ENCODE results near the gene DNAJB8. TPM values are rescaled to one million over a fixed set of nuclear protein-coding genes. Genes with fewer than 3 reads are reported as not detected.

The DNAJB8 gene
- total RNA-seq, 1 experiment from 2014 or later: not detected

- ChIA-PET POLR2A (ENCODE audit: low non-redundant PET) (no interaction called here), CTCF (no interaction called here)
- Histone ChIP-seq H3K27ac (ENCODE audit: low read depth, low read length, poor library complexity, severe bottlenecking) (no peak overlapping the region), H3K4me3 (ENCODE audit: low read depth, low read length, poor library complexity, severe bottlenecking) (no peak overlapping the region), H3K9me3 (ENCODE audit: low read depth, low read length, poor library complexity, severe bottlenecking) (no peaks in the 10 kb centered on the region), H3K4me1 (ENCODE audit: insufficient read depth, low read length, poor library complexity, severe bottlenecking) (no peaks in the 10 kb centered on the region), H3K36me3 (ENCODE audit: insufficient read depth, low read length, poor library complexity, severe bottlenecking) (no peaks in the 10 kb centered on the region), H3K27me3 (replicated peaks; ENCODE audit: insufficient read depth, low read depth, low read length, poor library complexity) (no peaks in the 10 kb centered on the region)
- intact Hi-C loops (cut with micrococcal nuclease; ENCODE audit: unreplicated experiment): no loop called here
- DNase-seq (ENCODE audit: low spot score): no peak
- no peak for TF ChIP-seq EZH2 (IDR thresholded peaks at IDR 0.05; ENCODE audit: borderline replicate concordance, low read depth, low read length, poor library complexity, severe bottlenecking)
- TF ChIP-seq CTCF (conservative IDR thresholded peaks at IDR 0.05; ENCODE audit: low read depth, low read length): no peak
- BruUV-seq (replicated peaks): no TSS peak
Observed at GRCh38 chr3:128413003-128413370, 53.7 kb downstream of the DNAJB8 start.

Other genes with a start within 250 kb of the DNAJB8 start
- 14.2 and 19.4 TPM in 2 replicates for gene GATA2, start 26.3 kb upstream of the DNAJB8 start, total RNA-seq (2021)
- 239 and 254 TPM in 2 replicates for gene RPN1, start 183.9 kb upstream of the DNAJB8 start, total RNA-seq (2021)

All from A673 (cell line).